Measurements from ENCODE around the gene ZCWPW1. TPM values are rescaled to one million over a fixed set of nuclear protein-coding genes. Genes with fewer than 3 reads are reported as not detected.

Gene ZCWPW1
- total and polyA plus RNA-seq, 2 experiments from 2014 or later: 0.59 to 2.7 TPM

GRCh38 chr7:100472854-100473499 is 44.5 kb upstream of the ZCWPW1 start:
- Histone ChIP-seq H3K27ac (ENCODE audit: low read depth) (no peak overlapping the region), H3K4me2 (no peak overlapping the region)
- no peak for ATAC-seq

More at GRCh38 chr7:100472854-100473499, 44.5 kb upstream of the ZCWPW1 start:
- Mint-ChIP-seq H3K4me1 (peaks cover 30% of the 10 kb centered on the region), H3K27me3 (ENCODE audit: insufficient read depth, low read depth, poor library complexity) (peaks cover 4% of the 10 kb centered on the region), H3K9me3 (no peaks in the 10 kb centered on the region; the same call in 2 of the 3 replicates), H3K36me3 (ENCODE audit: low read depth) (peaks cover 5% of the 10 kb centered on the region; the same call in 2 of the 3 replicates), H3K4me3 (no peak overlapping the region), H3K27ac (no peak overlapping the region)
- Histone ChIP-seq H3K4me1 (ENCODE audit: insufficient read depth) (peaks cover 13% of the 10 kb centered on the region), H3K4me3 (no peak overlapping the region), H3K79me2 (replicated peaks; ENCODE audit: insufficient read depth) (no peaks in the 10 kb centered on the region; the same call in 1 of the 2 replicates), H3K36me3 (ENCODE audit: insufficient read depth) (no peaks in the 10 kb centered on the region; the same call in 1 of the 2 replicates), H2AFZ (no peak overlapping the region), H4K20me1 (replicated peaks; ENCODE audit: insufficient read depth) (peaks cover 3% of the 10 kb centered on the region; the same call in 1 of the 2 replicates), H3F3A (replicated peaks; ENCODE audit: low read depth) (no peaks in the 10 kb centered on the region; the same call in 1 of the 2 replicates), H3K27me3 (ENCODE audit: insufficient read depth) (no peaks in the 10 kb centered on the region), H3K9me2 (ENCODE audit: insufficient read depth) (no peaks in the 10 kb centered on the region)
- no peak for DNase-seq (ENCODE audit: low spot score)
- no peak for TF ChIP-seq EZH2 (IDR thresholded peaks at IDR 0.05; ENCODE audit: low read depth, unreplicated experiment)
- no peak for TF ChIP-seq POLR2AphosphoS5 (IDR thresholded peaks at IDR 0.05; ENCODE audit: low read depth)
- TF ChIP-seq, protein P1, sequence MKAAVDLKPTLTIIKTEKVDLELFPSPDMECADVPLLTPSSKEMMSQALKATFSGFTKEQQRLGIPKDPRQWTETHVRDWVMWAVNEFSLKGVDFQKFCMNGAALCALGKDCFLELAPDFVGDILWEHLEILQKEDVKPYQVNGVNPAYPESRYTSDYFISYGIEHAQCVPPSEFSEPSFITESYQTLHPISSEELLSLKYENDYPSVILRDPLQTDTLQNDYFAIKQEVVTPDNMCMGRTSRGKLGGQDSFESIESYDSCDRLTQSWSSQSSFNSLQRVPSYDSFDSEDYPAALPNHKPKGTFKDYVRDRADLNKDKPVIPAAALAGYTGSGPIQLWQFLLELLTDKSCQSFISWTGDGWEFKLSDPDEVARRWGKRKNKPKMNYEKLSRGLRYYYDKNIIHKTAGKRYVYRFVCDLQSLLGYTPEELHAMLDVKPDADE (IDR thresholded peaks at IDR 0.05): no peak
- no peak for TF ChIP-seq ZNF331 (CRISPR knock-in tag; IDR thresholded peaks at IDR 0.05; ENCODE audit: low read depth)
- TF ChIP-seq ZNF114 (CRISPR knock-in tag; IDR thresholded peaks at IDR 0.05): no peak
- no peak for TF ChIP-seq EZH2phosphoT487 (IDR thresholded peaks at IDR 0.05; ENCODE audit: unreplicated experiment)
- TF ChIP-seq NANOG (IDR thresholded peaks at IDR 0.05; ENCODE audit: borderline replicate concordance): no peak
- TF ChIP-seq REST (IDR thresholded peaks at IDR 0.05; ENCODE audit: unreplicated experiment): no peak
- no peak for TF ChIP-seq ZNF462 (CRISPR knock-in tag; IDR thresholded peaks at IDR 0.05)
- no peak for TF ChIP-seq STAT1 (IDR thresholded peaks at IDR 0.05; ENCODE audit: unreplicated experiment)
- TF ChIP-seq CREB1 (CRISPR knock-in tag; IDR thresholded peaks at IDR 0.05; ENCODE audit: low read depth): no peak

Data from GM23338 (cell line).